GM18951 (cell line): Measurements from ENCODE around the gene LRRC66.

ENCODE experiments used
- POLR2A ChIP-seq: IDR thresholded peaks from 4 replicates; pipeline ENCODE4 v1.6.1; 2011; ENCODE audit warnings: mild to moderate bottlenecking; ENCODE audit not compliant: insufficient read length, insufficient read depth; ENCODE audit errors: extremely low read depth
- in situ Hi-C: fragments of 300-500 bp; cut with MboI; formaldehyde crosslinking; loops from one replicate; pipeline ENCODE4 v1.12.0; 2022; ENCODE audit warnings: low sequenced_read_pairs, mixed read lengths, inconsistent platforms; ENCODE audit not compliant: unreplicated experiment

LRRC66 gene

GRCh38 chr4:52005604-52006273, 14.4 kb downstream of the LRRC66 start:
- no peak for TF ChIP-seq POLR2A
- in situ Hi-C loops: no loop called here

GRCh38 chr4:52004414-52004813, 15.7 kb downstream of the LRRC66 start:
- in situ Hi-C loops: no loop called here
- TF ChIP-seq POLR2A: no peak

- TF ChIP-seq POLR2A: no peak
- in situ Hi-C loops: no loop called here
Measured at GRCh38 chr4:52001616-52002015, 18.5 kb downstream of the LRRC66 start.

- TF ChIP-seq POLR2A: no peak
- in situ Hi-C loops: no loop called here
Measured at GRCh38 chr4:51999250-51999649, 20.9 kb downstream of the LRRC66 start.

- in situ Hi-C loops: no loop called here
- no peak for TF ChIP-seq POLR2A
Measured at GRCh38 chr4:51998837-51999236, 21.3 kb downstream of the LRRC66 start.

- in situ Hi-C loops: no loop called here
- TF ChIP-seq POLR2A: no peak
Measured at GRCh38 chr4:51997647-51998046, 22.5 kb downstream of the LRRC66 start.

GRCh38 chr4:51995647-51996220, 24.4 kb downstream of the LRRC66 start:
- no peak for TF ChIP-seq POLR2A
- in situ Hi-C loops: no loop called here

GRCh38 chr4:51965862-51966261, 54.3 kb downstream of the LRRC66 start:
- no peak for TF ChIP-seq POLR2A
- in situ Hi-C loops: no loop called here

- in situ Hi-C loops: no loop called here
- TF ChIP-seq POLR2A: no peak
Measured at GRCh38 chr4:51963841-51964517, 56.2 kb downstream of the LRRC66 start.

GRCh38 chr4:51960486-51960885, 59.7 kb downstream of the LRRC66 start:
- no peak for TF ChIP-seq POLR2A
- in situ Hi-C loops: no loop called here

- in situ Hi-C loops: no loop called here
- TF ChIP-seq POLR2A: no peak
Measured at GRCh38 chr4:51958199-51958968, 61.8 kb downstream of the LRRC66 start.
